ENCODE results near the gene PIGP.

- TF ChIP-seq, protein P1, sequence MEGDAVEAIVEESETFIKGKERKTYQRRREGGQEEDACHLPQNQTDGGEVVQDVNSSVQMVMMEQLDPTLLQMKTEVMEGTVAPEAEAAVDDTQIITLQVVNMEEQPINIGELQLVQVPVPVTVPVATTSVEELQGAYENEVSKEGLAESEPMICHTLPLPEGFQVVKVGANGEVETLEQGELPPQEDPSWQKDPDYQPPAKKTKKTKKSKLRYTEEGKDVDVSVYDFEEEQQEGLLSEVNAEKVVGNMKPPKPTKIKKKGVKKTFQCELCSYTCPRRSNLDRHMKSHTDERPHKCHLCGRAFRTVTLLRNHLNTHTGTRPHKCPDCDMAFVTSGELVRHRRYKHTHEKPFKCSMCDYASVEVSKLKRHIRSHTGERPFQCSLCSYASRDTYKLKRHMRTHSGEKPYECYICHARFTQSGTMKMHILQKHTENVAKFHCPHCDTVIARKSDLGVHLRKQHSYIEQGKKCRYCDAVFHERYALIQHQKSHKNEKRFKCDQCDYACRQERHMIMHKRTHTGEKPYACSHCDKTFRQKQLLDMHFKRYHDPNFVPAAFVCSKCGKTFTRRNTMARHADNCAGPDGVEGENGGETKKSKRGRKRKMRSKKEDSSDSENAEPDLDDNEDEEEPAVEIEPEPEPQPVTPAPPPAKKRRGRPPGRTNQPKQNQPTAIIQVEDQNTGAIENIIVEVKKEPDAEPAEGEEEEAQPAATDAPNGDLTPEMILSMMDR (IDR thresholded peaks at IDR 0.05): no peak
- TF ChIP-seq POLR2A (IDR thresholded peaks at IDR 0.05): no peak
Measured at GRCh38 chr21:37040212-37040611, 32.7 kb downstream of the PIGP start.

Measured in ovary (tissue), 3 donors.